HepG2 (cell line): Measurements from ENCODE around the gene GGPS1. TPM values are rescaled to one million over a fixed set of nuclear protein-coding genes. Genes with fewer than 3 reads are reported as not detected.

ENCODE experiments used
- ATRX ChIP-seq: sonication (generic); formaldehyde crosslinking; IDR thresholded peaks from 2 replicates; pipeline ENCODE4 v1.4.0; 2020; ENCODE audit warnings: missing genetic modification reagents, borderline replicate concordance
- BCL6 ChIP-seq: IDR thresholded peaks from 2 replicates; pipeline ENCODE4 v1.6.1; 2016; ENCODE audit warnings: missing genetic modification reagents, missing compliant biosample characterization
- CC2D1A ChIP-seq: sonication (generic); formaldehyde crosslinking; IDR thresholded peaks from 2 replicates; pipeline ENCODE4 v1.8.1; 2023; ENCODE audit warnings: mild to moderate bottlenecking, missing genetic modification reagents
- GABPA ChIP-seq, 2 experiments: IDR thresholded peaks; 2 replicates each; pipeline ENCODE4 v1.6.1; 2011 to 2016; ENCODE audit warnings: low read depth in 2 of 2, low read length in 1 of 2, missing biosample characterization in 1 of 2, missing genetic modification characterization in 1 of 2
- JDP2 ChIP-seq: sonication (generic); formaldehyde crosslinking; IDR thresholded peaks from 2 replicates; pipeline ENCODE4 v1.8.1; 2022; ENCODE audit warnings: missing genetic modification reagents, borderline replicate concordance
- MAZ ChIP-seq, 2 experiments: sonication (generic) in 1 of 2; formaldehyde crosslinking in 1 of 2; IDR thresholded peaks; 2 replicates each; pipeline versions ENCODE4 v1.5.0 to v1.6.1; 2012 to 2020; ENCODE audit warnings: low read depth in 2 of 2, mild to moderate bottlenecking in 2 of 2, borderline replicate concordance in 1 of 2, improper control_type of control experiment in 1 of 2, low read length in 1 of 2, missing genetic modification reagents in 1 of 2, moderate library complexity in 1 of 2
- MIER2 ChIP-seq: IDR thresholded peaks from 2 replicates; pipeline ENCODE4 v1.6.1; 2016; ENCODE audit warnings: missing biosample characterization, missing genetic modification reagents
- NFE2 ChIP-seq: sonication (generic); formaldehyde crosslinking; IDR thresholded peaks from 2 replicates; pipeline ENCODE4 v1.4.0; 2020; ENCODE audit warnings: missing genetic modification reagents
- NFKB2 ChIP-seq: sonication (generic); formaldehyde crosslinking; IDR thresholded peaks from 2 replicates; pipeline ENCODE4 v1.4.0; 2020; ENCODE audit warnings: missing genetic modification reagents, borderline replicate concordance
- PCBP2 ChIP-seq: fragments of 200-400 bp; formaldehyde crosslinking; optimal IDR thresholded peaks from 2 replicates; pipeline ENCODE3; 2018; ENCODE audit warnings: low read length, low read depth; ENCODE audit not compliant: poor library complexity, severe bottlenecking
- PITX1 ChIP-seq: sonication (generic); formaldehyde crosslinking; IDR thresholded peaks from 2 replicates; pipeline ENCODE4 v1.5.1; 2020; ENCODE audit warnings: mild to moderate bottlenecking, missing genetic modification reagents
- RFX1 ChIP-seq: fragments of 450-650 bp; IDR thresholded peaks from 2 replicates; pipeline ENCODE4 v1.6.1; 2017
- ZNF17 ChIP-seq: sonication (generic); formaldehyde crosslinking; IDR thresholded peaks from 2 replicates; pipeline ENCODE4 v1.5.0; 2020; ENCODE audit warnings: mild to moderate bottlenecking, missing genetic modification reagents
- ZNF205 ChIP-seq: IDR thresholded peaks from 2 replicates; pipeline ENCODE4 v1.6.1; 2018; ENCODE audit warnings: missing biosample characterization, missing genetic modification reagents
- ZNF660 ChIP-seq: sonication (generic); formaldehyde crosslinking; IDR thresholded peaks from 2 replicates; pipeline ENCODE4 v1.5.1; 2020; ENCODE audit warnings: mild to moderate bottlenecking, low read depth, missing genetic modification reagents, borderline replicate concordance
- ZNF781 ChIP-seq: sonication (generic); formaldehyde crosslinking; IDR thresholded peaks from 2 replicates; pipeline ENCODE4 v1.5.1; 2020; ENCODE audit warnings: borderline replicate concordance, mild to moderate bottlenecking, missing genetic modification reagents; ENCODE audit errors: not compliant biosample characterization
- polyA plus RNA-seq, 8 experiments: library from polyadenylated mRNA; depleted of rRNA in 3 of 8; stranded (reverse) in 7 of 8; unstranded in 1 of 8; fragments of >200 nt; fragmentation: Illumina TruSeq in 4 of 8; extraction: Trizol in 4 of 8; gene quantifications; 2 replicates each; pipeline versions ENCODE4 v1.2.1 to v1.2.3, GENCODE V29; 2011 to 2016; ENCODE audit warnings: low read depth in 4 of 8, missing spikeins in 1 of 8, mixed read lengths in 1 of 8; ENCODE audit not compliant: insufficient read depth in 1 of 8
- total RNA-seq, 5 experiments: library from RNA; depleted of rRNA; stranded (reverse); fragments of >200 nt; fragmentation: Illumina TruSeq; extraction: Trizol; gene quantifications; 2 replicates each; pipeline ENCODE4 v1.2.3, GENCODE V29; 2016; ENCODE audit warnings: low read depth in 1 of 5
- TF ChIP-seq, protein P1 (sequence below): sonication (generic); formaldehyde crosslinking; IDR thresholded peaks from 2 replicates; pipeline ENCODE4 v1.5.0; 2020; ENCODE audit warnings: mild to moderate bottlenecking, missing genetic modification reagents, borderline replicate concordance
- TF ChIP-seq, protein P2 (sequence below): sonication (generic); formaldehyde crosslinking; IDR thresholded peaks from 2 replicates; pipeline ENCODE4 v1.4.0; 2020; ENCODE audit warnings: missing genetic modification reagents

GGPS1 gene
- total and polyA plus RNA-seq, 2 of the 13 experiments (the other 11 are each of a cell fraction or from before 2014, with no cell fraction given), result 28.8 to 42.6 TPM

DNA sequence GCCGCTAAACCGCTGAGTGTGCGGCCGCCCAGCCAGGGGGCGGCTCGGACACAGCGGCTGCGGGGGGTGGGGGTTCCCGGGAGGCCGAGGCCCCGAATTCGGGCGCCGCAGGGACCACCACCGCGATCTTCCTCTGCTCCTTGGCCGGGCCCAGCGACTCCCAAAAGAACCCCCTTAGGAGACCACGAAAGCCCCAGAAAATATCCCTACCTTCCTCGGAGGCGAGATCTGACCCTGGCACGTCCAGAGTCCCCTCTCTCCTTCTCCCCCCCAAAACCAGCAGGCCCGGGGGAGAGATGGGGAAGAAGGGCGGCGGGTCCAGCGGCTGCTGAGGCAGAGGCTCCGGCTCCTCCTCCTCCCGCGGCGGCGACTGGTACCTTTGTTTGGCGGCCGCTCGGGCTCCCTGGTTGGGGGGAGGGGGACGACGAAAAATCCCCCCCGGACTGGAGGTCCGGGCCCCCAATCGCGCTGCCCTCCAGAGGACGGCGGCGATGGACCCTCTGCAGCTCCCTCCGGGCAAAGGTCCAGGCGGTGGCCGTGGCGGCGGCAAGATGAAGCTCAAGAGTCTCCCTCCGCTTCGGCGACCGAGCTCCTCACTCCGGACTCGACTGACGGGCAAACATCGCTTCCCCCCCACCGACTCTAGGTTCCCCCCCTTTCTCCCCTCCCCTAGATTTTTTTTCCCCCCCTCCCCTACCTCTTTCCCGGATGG is 655 bp upstream of the GGPS1 start, which contains the start of gene ARID4B (continued):
- TF ChIP-seq, protein P1, sequence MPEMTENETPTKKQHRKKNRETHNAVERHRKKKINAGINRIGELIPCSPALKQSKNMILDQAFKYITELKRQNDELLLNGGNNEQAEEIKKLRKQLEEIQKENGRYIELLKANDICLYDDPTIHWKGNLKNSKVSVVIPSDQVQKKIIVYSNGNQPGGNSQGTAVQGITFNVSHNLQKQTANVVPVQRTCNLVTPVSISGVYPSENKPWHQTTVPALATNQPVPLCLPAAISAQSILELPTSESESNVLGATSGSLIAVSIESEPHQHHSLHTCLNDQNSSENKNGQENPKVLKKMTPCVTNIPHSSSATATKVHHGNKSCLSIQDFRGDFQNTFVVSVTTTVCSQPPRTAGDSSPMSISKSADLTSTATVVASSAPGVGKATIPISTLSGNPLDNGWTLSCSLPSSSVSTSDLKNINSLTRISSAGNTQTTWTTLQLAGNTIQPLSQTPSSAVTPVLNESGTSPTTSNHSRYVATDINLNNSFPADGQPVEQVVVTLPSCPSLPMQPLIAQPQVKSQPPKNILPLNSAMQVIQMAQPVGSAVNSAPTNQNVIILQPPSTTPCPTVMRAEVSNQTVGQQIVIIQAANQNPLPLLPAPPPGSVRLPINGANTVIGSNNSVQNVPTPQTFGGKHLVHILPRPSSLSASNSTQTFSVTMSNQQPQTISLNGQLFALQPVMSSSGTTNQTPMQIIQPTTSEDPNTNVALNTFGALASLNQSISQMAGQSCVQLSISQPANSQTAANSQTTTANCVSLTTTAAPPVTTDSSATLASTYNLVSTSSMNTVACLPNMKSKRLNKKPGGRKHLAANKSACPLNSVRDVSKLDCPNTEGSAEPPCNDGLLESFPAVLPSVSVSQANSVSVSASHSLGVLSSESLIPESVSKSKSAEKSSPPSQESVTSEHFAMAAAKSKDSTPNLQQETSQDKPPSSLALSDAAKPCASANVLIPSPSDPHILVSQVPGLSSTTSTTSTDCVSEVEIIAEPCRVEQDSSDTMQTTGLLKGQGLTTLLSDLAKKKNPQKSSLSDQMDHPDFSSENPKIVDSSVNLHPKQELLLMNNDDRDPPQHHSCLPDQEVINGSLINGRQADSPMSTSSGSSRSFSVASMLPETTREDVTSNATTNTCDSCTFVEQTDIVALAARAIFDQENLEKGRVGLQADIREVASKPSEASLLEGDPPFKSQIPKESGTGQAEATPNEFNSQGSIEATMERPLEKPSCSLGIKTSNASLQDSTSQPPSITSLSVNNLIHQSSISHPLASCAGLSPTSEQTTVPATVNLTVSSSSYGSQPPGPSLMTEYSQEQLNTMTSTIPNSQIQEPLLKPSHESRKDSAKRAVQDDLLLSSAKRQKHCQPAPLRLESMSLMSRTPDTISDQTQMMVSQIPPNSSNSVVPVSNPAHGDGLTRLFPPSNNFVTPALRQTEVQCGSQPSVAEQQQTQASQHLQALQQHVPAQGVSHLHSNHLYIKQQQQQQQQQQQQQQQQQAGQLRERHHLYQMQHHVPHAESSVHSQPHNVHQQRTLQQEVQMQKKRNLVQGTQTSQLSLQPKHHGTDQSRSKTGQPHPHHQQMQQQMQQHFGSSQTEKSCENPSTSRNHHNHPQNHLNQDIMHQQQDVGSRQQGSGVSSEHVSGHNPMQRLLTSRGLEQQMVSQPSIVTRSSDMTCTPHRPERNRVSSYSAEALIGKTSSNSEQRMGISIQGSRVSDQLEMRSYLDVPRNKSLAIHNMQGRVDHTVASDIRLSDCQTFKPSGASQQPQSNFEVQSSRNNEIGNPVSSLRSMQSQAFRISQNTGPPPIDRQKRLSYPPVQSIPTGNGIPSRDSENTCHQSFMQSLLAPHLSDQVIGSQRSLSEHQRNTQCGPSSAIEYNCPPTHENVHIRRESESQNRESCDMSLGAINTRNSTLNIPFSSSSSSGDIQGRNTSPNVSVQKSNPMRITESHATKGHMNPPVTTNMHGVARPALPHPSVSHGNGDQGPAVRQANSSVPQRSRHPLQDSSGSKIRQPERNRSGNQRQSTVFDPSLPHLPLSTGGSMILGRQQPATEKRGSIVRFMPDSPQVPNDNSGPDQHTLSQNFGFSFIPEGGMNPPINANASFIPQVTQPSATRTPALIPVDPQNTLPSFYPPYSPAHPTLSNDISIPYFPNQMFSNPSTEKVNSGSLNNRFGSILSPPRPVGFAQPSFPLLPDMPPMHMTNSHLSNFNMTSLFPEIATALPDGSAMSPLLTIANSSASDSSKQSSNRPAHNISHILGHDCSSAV, result no peak
- TF ChIP-seq CC2D1A (CRISPR knock-in tag) (no peak), GABPA (IDR thresholded peaks at IDR 0.05; ENCODE audit: low read depth, low read length) (no peak), GABPA (CRISPR knock-in tag; IDR thresholded peaks at IDR 0.05; ENCODE audit: low read depth) (no peak), JDP2 (CRISPR knock-in tag) (no peak), ZNF205 (CRISPR knock-in tag) (no peak), RFX1 (no peak), PITX1 (CRISPR knock-in tag) (no peak), BCL6 (CRISPR knock-in tag) (no peak), NFE2 (no peak), ZNF781 (no peak), MAZ (IDR thresholded peaks at IDR 0.05; ENCODE audit: borderline replicate concordance, low read depth, low read length) (peak; percentile 80), MAZ (CRISPR knock-in tag; IDR thresholded peaks at IDR 0.05; ENCODE audit: low read depth) (no peak; the same call in 1 of the 2 replicates), ATRX (CRISPR knock-in tag) (no peak), NFKB2 (CRISPR knock-in tag) (peak; percentile 20; the same call in 1 of the 2 replicates), ZNF660 (CRISPR knock-in tag) (no peak), PCBP2 (no peak), MIER2 (no peak), ZNF17 (CRISPR knock-in tag) (no peak)
- TF ChIP-seq, protein P2, sequence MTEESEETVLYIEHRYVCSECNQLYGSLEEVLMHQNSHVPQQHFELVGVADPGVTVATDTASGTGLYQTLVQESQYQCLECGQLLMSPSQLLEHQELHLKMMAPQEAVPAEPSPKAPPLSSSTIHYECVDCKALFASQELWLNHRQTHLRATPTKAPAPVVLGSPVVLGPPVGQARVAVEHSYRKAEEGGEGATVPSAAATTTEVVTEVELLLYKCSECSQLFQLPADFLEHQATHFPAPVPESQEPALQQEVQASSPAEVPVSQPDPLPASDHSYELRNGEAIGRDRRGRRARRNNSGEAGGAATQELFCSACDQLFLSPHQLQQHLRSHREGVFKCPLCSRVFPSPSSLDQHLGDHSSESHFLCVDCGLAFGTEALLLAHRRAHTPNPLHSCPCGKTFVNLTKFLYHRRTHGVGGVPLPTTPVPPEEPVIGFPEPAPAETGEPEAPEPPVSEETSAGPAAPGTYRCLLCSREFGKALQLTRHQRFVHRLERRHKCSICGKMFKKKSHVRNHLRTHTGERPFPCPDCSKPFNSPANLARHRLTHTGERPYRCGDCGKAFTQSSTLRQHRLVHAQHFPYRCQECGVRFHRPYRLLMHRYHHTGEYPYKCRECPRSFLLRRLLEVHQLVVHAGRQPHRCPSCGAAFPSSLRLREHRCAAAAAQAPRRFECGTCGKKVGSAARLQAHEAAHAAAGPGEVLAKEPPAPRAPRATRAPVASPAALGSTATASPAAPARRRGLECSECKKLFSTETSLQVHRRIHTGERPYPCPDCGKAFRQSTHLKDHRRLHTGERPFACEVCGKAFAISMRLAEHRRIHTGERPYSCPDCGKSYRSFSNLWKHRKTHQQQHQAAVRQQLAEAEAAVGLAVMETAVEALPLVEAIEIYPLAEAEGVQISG (CRISPR knock-in tag), result no peak
